PC-3 (cell line): Measurements from ENCODE around the gene SPARCL1.

ENCODE experiments used
- CTCF ChIP-seq: fragments of 300-600 bp; sonication (generic); conservative IDR thresholded peaks from 2 replicates; pipeline ENCODE4 v1.5.1; 2017; ENCODE audit warnings: antibody characterized with exemption, low read depth, mild to moderate bottlenecking, low read length
- EZH2 ChIP-seq: fragments of 300-600 bp; sonication (generic); IDR thresholded peaks from one replicate; pipeline ENCODE4 v1.6.1; 2017; ENCODE audit warnings: antibody characterized with exemption, mild to moderate bottlenecking, low read length; ENCODE audit not compliant: unreplicated experiment

- TF ChIP-seq CTCF: peak; percentile 55
- no peak for TF ChIP-seq EZH2
These were observed 32.0 kb downstream of the SPARCL1 start for GRCh38 chr4:87497159-87497558.
